ENCODE measurements around the gene DEPDC7.

- TF ChIP-seq CTCF (IDR thresholded peaks at IDR 0.05; ENCODE audit: poor library complexity, severe bottlenecking) = no peak
- no peak for TF ChIP-seq POLR2AphosphoS5 (IDR thresholded peaks at IDR 0.05)
Observed at GRCh38 chr11:33035011-33035410, 19.3 kb downstream of the DEPDC7 start.
